ENCODE results near the gene SLC30A9. TPM values are rescaled to one million over a fixed set of nuclear protein-coding genes. Genes with fewer than 3 reads are reported as not detected.

The SLC30A9 gene
- total RNA-seq, 2 donors from 2014 or later = 66.9 to 78.0 TPM

DNA sequence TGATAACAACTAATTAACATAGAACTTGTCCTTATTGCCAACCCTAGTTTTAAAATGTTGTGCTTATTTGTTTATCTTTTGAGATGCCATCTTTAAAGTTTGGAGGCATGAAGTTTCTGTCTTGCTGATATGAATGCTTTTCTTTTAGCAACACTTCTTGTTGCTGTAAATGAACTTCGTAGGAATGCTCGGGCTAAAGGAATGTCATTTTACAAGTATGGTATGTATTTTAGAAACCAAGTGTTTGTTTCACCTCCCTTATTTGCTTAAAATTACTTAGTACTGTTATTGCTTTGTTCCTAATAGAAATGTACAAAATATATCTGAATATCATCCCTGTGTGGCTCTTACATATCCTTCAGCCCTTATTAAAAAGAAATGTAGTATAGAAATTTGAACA lies 76.1 kb downstream of the SLC30A9 start:
- H3K36me3 Mint-ChIP-seq (ENCODE audit: low read depth) = peaks cover 11% of the 10 kb centered on the region
- no peak overlapping the region for H3K4me3 Mint-ChIP-seq
- no peaks in the 10 kb centered on the region for H3K9me3 Mint-ChIP-seq
- Histone ChIP-seq H3K4me3 (ENCODE audit: low read length) (no peak overlapping the region), H3K27me3 (ENCODE audit: control insufficient read depth, insufficient read depth, low read length, poor library complexity, severe bottlenecking) (no peaks in the 10 kb centered on the region), H3K36me3 (ENCODE audit: control insufficient read depth, insufficient read depth, low read length) (peaks cover 61% of the 10 kb centered on the region), H3K9me3 (ENCODE audit: control insufficient read depth, low read length) (no peaks in the 10 kb centered on the region), H3K4me1 (ENCODE audit: control insufficient read depth, insufficient read depth, low read length) (no peaks in the 10 kb centered on the region), H3K9ac (ENCODE audit: extremely low read depth, low read length, poor library complexity, severe bottlenecking) (no peak overlapping the region), H3K27ac (ENCODE audit: low read depth, low read length) (no peak overlapping the region)
- TF ChIP-seq, protein P1, sequence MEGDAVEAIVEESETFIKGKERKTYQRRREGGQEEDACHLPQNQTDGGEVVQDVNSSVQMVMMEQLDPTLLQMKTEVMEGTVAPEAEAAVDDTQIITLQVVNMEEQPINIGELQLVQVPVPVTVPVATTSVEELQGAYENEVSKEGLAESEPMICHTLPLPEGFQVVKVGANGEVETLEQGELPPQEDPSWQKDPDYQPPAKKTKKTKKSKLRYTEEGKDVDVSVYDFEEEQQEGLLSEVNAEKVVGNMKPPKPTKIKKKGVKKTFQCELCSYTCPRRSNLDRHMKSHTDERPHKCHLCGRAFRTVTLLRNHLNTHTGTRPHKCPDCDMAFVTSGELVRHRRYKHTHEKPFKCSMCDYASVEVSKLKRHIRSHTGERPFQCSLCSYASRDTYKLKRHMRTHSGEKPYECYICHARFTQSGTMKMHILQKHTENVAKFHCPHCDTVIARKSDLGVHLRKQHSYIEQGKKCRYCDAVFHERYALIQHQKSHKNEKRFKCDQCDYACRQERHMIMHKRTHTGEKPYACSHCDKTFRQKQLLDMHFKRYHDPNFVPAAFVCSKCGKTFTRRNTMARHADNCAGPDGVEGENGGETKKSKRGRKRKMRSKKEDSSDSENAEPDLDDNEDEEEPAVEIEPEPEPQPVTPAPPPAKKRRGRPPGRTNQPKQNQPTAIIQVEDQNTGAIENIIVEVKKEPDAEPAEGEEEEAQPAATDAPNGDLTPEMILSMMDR (conservative IDR thresholded peaks at IDR 0.05) = no peak
- no peak for DNase-seq
- no peaks in the 10 kb centered on the region for H3K27me3 Mint-ChIP-seq (ENCODE audit: insufficient read depth)
- H3K4me1 Mint-ChIP-seq = no peaks in the 10 kb centered on the region
- WGBS, 2 experiments (ENCODE audit: insufficient coverage in 1 of 2, insufficient read length in 1 of 2) = 69% methylated on average over 2 of the region's 2 CpGs; no CpG with 5 or more reads in 1 of the 2 experiments
- H3K27ac Mint-ChIP-seq = no peak overlapping the region

DNA sequence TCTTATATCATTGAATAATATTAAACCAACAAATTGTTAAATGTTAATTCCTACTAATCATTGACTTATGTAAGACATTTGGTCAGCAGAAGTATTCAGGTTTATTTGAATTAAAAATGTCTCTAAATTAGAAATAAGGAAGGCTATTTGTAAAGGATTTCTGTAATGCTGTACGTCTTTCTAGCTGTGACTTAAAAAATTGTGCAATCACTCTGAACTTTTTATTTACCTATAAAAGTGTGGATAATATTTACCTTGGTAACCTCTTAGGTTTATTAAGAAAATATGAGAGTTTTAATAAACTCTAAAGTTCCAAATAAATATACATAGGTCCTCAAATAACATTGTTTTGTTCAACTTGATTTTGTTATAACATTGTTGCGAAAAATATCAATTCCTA lies 76.9 kb downstream of the SLC30A9 start:
- peaks cover 16% of the 10 kb centered on the region for H3K36me3 Mint-ChIP-seq (ENCODE audit: low read depth)
- no peaks in the 10 kb centered on the region for H3K27me3 ChIP-seq (ENCODE audit: control insufficient read depth, insufficient read depth, low read length, poor library complexity, severe bottlenecking)
- no peak overlapping the region for H3K9ac ChIP-seq (ENCODE audit: extremely low read depth, low read length, poor library complexity, severe bottlenecking)
- H3K27ac Mint-ChIP-seq = no peak overlapping the region
- H3K36me3 ChIP-seq (ENCODE audit: control insufficient read depth, insufficient read depth, low read length) = peaks cover 63% of the 10 kb centered on the region
- WGBS, 2 experiments (ENCODE audit: insufficient coverage in 1 of 2, insufficient read length in 1 of 2) = 94% methylated on average over 1 of the region's 2 CpGs; no CpG with 5 or more reads in 1 of the 2 experiments
- H3K4me1 Mint-ChIP-seq = no peaks in the 10 kb centered on the region
- no peak overlapping the region for H3K4me3 ChIP-seq (ENCODE audit: low read length)
- TF ChIP-seq, protein P1 (conservative IDR thresholded peaks at IDR 0.05) = no peak
- no peak overlapping the region for H3K27ac ChIP-seq (ENCODE audit: low read depth, low read length)
- H3K9me3 ChIP-seq (ENCODE audit: control insufficient read depth, low read length) = no peaks in the 10 kb centered on the region
- H3K4me3 Mint-ChIP-seq = no peak overlapping the region
- no peaks in the 10 kb centered on the region for H3K27me3 Mint-ChIP-seq (ENCODE audit: insufficient read depth)
- no peak for DNase-seq
- no peaks in the 10 kb centered on the region for H3K9me3 Mint-ChIP-seq
- H3K4me1 ChIP-seq (ENCODE audit: control insufficient read depth, insufficient read depth, low read length) = no peaks in the 10 kb centered on the region

GRCh38 chr4:42070463-42070862 lies 80.1 kb downstream of the SLC30A9 start:
- Histone ChIP-seq H3K27me3 (ENCODE audit: control insufficient read depth, insufficient read depth, low read length, poor library complexity, severe bottlenecking) (no peaks in the 10 kb centered on the region), H3K4me3 (ENCODE audit: low read length) (no peak overlapping the region), H3K36me3 (ENCODE audit: control insufficient read depth, insufficient read depth, low read length) (peaks cover 56% of the 10 kb centered on the region), H3K27ac (ENCODE audit: low read depth, low read length) (no peak overlapping the region), H3K9ac (ENCODE audit: extremely low read depth, low read length, poor library complexity, severe bottlenecking) (no peak overlapping the region), H3K4me1 (ENCODE audit: control insufficient read depth, insufficient read depth, low read length) (no peaks in the 10 kb centered on the region), H3K9me3 (ENCODE audit: control insufficient read depth, low read length) (no peaks in the 10 kb centered on the region)
- peaks cover 29% of the 10 kb centered on the region for H3K36me3 Mint-ChIP-seq (ENCODE audit: low read depth)
- H3K27ac Mint-ChIP-seq = no peak overlapping the region
- WGBS, 2 experiments (ENCODE audit: insufficient coverage in 1 of 2, insufficient read length in 1 of 2) = 92 to 100% methylated on average over 2 to 4 of the region's 4 CpGs
- no peaks in the 10 kb centered on the region for H3K27me3 Mint-ChIP-seq (ENCODE audit: insufficient read depth)
- no peaks in the 10 kb centered on the region for H3K4me1 Mint-ChIP-seq
- DNase-seq = no peak
- no peak overlapping the region for H3K4me3 Mint-ChIP-seq
- TF ChIP-seq, protein P1 (conservative IDR thresholded peaks at IDR 0.05) = no peak
- no peaks in the 10 kb centered on the region for H3K9me3 Mint-ChIP-seq
